Ramos (cell line): ENCODE data around the gene STATH.
"Not testable (repeated sequence)": the region's sequence is repeated elsewhere in the genome, so short reads cannot be mapped to it uniquely, and the experiment has no call there.

Experiments used
- in situ Hi-C: fragments of 300-500 bp; cut with MboI; formaldehyde crosslinking; loops from one replicate; pipeline ENCODE4 v1.14.3; 2022; ENCODE audit warnings: low sequenced_read_pairs; ENCODE audit not compliant: unreplicated experiment

STATH gene

GRCh38 chr4:70050138-70050537 is 54.4 kb downstream of the STATH start, which contains the start of gene HTN1:
Gene HTN1, plus strand, starts transcription at chr4:70050438. Its CDS starts 2,639 bp downstream, at chr4:70053077.
- in situ Hi-C loops = not testable (repeated sequence)
